Measurements from ENCODE around the gene HHEX.

HHEX gene

GRCh38 chr10:92692697-92693533, 3.2 kb downstream of the HHEX start:
- no peak for DNase-seq

- no peak for DNase-seq
These were observed 3.8 kb downstream of the HHEX start for GRCh38 chr10:92693534-92693893.

GRCh38 chr10:92695679-92696605, 6.2 kb downstream of the HHEX start:
- DNase-seq = no peak

GRCh38 chr10:92696606-92697383, 7.0 kb downstream of the HHEX start:
- DNase-seq = no peak

GRCh38 chr10:92697663-92698511, 8.1 kb downstream of the HHEX start:
- DNase-seq = no peak

- no peak for DNase-seq
These were observed 9.4 kb downstream of the HHEX start for GRCh38 chr10:92699193-92699517.

GRCh38 chr10:92699518-92700381, 10.0 kb downstream of the HHEX start:
- DNase-seq = peak in 3 of 56 donors; percentile 8 to 12 (median 11)

- no peak for DNase-seq
These were observed 12.7 kb downstream of the HHEX start for GRCh38 chr10:92702301-92702916.

GRCh38 chr10:92712016-92712889, 22.5 kb downstream of the HHEX start:
- DNase-seq = no peak

- DNase-seq = no peak
These were observed 24.5 kb downstream of the HHEX start for GRCh38 chr10:92714152-92714845.

- DNase-seq = no peak
These were observed 25.1 kb downstream of the HHEX start for GRCh38 chr10:92714872-92715271.

- no peak for DNase-seq
These were observed 30.5 kb downstream of the HHEX start for GRCh38 chr10:92719991-92720830.

- no peak for DNase-seq
These were observed 31.0 kb downstream of the HHEX start for GRCh38 chr10:92720831-92721165.

- DNase-seq = no peak
These were observed 32.6 kb downstream of the HHEX start for GRCh38 chr10:92722349-92722748.

- no peak for DNase-seq
These were observed 37.4 kb downstream of the HHEX start for GRCh38 chr10:92727141-92727540.

GRCh38 chr10:92727550-92727949, 37.8 kb downstream of the HHEX start:
- DNase-seq = no peak

- DNase-seq = no peak
These were observed 40.1 kb downstream of the HHEX start for GRCh38 chr10:92729886-92730285.

All from amygdala (tissue), 56 donors.